Ishikawa (cell line): ENCODE data around the gene CANT1.
A peak's percentile ranks its signal among the peaks of the same experiment; 100 is the strongest.

Source experiments
- CEBPB ChIP-seq: IDR thresholded peaks from 2 replicates; pipeline ENCODE4 v1.6.1; 2012
- CREB1 ChIP-seq: IDR thresholded peaks from 2 replicates; pipeline ENCODE4 v1.6.1; 2012; ENCODE audit warnings: low read depth
- EGR1 ChIP-seq: IDR thresholded peaks from 2 replicates; pipeline ENCODE4 v1.6.1; 2012
- EP300 ChIP-seq: IDR thresholded peaks from 2 replicates; pipeline ENCODE4 v1.6.1; 2012; ENCODE audit warnings: borderline replicate concordance
- FOXM1 ChIP-seq: IDR thresholded peaks from 2 replicates; pipeline ENCODE4 v1.6.1; 2012; ENCODE audit warnings: low read depth, borderline replicate concordance
- NFIC ChIP-seq: IDR thresholded peaks from 2 replicates; pipeline ENCODE4 v1.6.1; 2012
- RAD21 ChIP-seq: IDR thresholded peaks from 2 replicates; pipeline ENCODE4 v1.6.1; 2012; ENCODE audit warnings: low read depth
- REST ChIP-seq: IDR thresholded peaks from 2 replicates; pipeline ENCODE4 v1.6.1; 2012; ENCODE audit warnings: low read depth, mild to moderate bottlenecking
- TAF1 ChIP-seq: IDR thresholded peaks from 2 replicates; pipeline ENCODE4 v1.6.1; 2012; ENCODE audit warnings: low read depth, mild to moderate bottlenecking
- TCF12 ChIP-seq: IDR thresholded peaks from 2 replicates; pipeline ENCODE4 v1.6.1; 2012; ENCODE audit warnings: low read depth
- TEAD4 ChIP-seq: IDR thresholded peaks from 2 replicates; pipeline ENCODE4 v1.6.1; 2012
- YY1 ChIP-seq: IDR thresholded peaks from 2 replicates; pipeline ENCODE4 v1.6.1; 2012; ENCODE audit warnings: low read depth
- ZBTB7A ChIP-seq: IDR thresholded peaks from 2 replicates; pipeline ENCODE4 v1.6.1; 2012; ENCODE audit warnings: low read depth
- TF ChIP-seq, protein P1 (sequence below): IDR thresholded peaks from 2 replicates; pipeline ENCODE4 v1.6.1; 2012
- TF ChIP-seq, protein P2 (sequence below): IDR thresholded peaks from 2 replicates; pipeline ENCODE4 v1.6.1; 2012

Gene CANT1

DNA sequence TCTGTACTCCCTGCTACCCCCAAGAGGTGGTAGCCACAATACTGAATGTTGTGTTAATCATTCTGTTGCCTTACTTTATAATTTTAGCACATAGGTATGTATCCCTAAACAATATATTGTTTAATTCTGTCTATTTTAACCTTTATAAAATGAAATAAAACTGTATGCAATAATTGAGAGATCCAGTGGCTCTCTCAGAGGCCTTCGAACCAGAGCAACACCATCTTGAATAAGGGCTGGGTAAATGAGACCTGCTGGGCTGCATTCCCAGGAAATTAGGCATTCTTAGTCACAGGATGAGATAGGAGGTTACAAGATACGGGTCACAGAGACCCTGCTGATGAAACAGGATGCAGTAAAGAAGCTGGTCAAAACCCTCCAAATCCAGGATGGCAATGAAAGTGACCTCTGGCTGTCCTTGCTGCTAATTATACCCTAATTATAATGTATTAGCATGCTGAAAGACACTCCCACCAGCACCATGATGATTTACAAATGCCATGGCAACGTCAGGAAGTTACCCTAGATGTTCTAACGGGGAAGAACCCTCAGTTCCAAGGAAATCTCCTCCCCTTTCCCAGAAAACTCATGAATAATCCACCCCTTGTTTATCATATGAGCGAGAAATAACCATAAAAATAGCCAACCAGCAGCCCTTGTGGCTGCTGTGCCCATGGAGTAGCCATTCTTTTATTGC lies 2.0 kb upstream of the CANT1 start:
- TF ChIP-seq TEAD4, result no peak
- TF ChIP-seq, protein P1, sequence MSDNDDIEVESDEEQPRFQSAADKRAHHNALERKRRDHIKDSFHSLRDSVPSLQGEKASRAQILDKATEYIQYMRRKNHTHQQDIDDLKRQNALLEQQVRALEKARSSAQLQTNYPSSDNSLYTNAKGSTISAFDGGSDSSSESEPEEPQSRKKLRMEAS, result no peak
- TF ChIP-seq CEBPB, result no peak
- no peak for TF ChIP-seq REST
- TF ChIP-seq TCF12, result no peak
- TF ChIP-seq, protein P2, sequence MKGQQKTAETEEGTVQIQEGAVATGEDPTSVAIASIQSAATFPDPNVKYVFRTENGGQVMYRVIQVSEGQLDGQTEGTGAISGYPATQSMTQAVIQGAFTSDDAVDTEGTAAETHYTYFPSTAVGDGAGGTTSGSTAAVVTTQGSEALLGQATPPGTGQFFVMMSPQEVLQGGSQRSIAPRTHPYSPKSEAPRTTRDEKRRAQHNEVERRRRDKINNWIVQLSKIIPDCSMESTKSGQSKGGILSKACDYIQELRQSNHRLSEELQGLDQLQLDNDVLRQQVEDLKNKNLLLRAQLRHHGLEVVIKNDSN, result no peak
- no peak for TF ChIP-seq EGR1
- no peak for TF ChIP-seq TAF1

- no peak for TF ChIP-seq TCF12
- no peak for TF ChIP-seq NFIC
- TF ChIP-seq CEBPB, result no peak
- no peak for TF ChIP-seq EGR1
- TF ChIP-seq, protein P1, result no peak
- no peak for TF ChIP-seq RAD21
- no peak for TF ChIP-seq FOXM1
- TF ChIP-seq, protein P2, result no peak
- no peak for TF ChIP-seq TAF1
- no peak for TF ChIP-seq ZBTB7A
- TF ChIP-seq EP300, result no peak
- TF ChIP-seq YY1, result no peak
- TF ChIP-seq REST, result no peak
- TF ChIP-seq TEAD4, result no peak
- TF ChIP-seq CREB1, result no peak
Measured at GRCh38 chr17:79010304-79010646, 711 bp upstream of the CANT1 start.

- TF ChIP-seq TEAD4 (no peak), ZBTB7A (0 out of 2 replicates have a peak, but pooled peaks have one; percentile 11)
Measured at GRCh38 chr17:79008666-79009387, 737 bp downstream of the CANT1 start.

GRCh38 chr17:79007504-79008381 lies 1.8 kb downstream of the CANT1 start:
- TF ChIP-seq TAF1 (no peak), CREB1 (no peak), TCF12 (no peak), REST (no peak), YY1 (no peak), CEBPB (no peak), EGR1 (no peak), FOXM1 (no peak), ZBTB7A (no peak), NFIC (no peak), EP300 (no peak), TEAD4 (no peak)
- TF ChIP-seq, protein P1, result no peak
- TF ChIP-seq, protein P2, result no peak
